ENCODE results near the gene CEACAM8.
"Not testable (repeated sequence)": the region's sequence is repeated elsewhere in the genome, so short reads cannot be mapped to it uniquely, and the experiment has no call there.

CEACAM8 gene

DNA sequence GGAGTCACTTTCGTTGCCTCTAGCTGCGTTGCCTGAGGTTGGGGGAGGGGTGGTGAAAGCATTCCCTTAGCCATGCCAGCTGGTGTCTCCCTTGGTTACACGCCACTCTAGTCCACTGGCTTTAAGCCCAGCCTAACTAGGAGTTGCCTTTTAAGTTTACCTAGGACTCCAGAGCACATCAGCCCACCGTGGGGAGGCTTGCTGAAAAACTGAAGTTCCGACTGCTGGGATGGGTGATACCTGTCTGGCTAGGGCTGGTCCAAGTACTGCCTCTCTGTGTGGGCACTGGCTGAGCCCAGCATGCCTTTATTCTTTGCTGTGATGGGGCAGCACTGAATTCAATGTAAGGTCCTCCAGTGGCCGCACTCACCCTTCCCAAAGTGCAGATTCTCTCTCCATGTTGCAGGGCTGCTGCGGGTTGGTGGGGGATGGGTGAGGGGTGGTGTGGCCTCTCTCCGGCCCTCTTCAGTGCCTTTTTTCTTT is 54.6 kb downstream of the CEACAM8 start:
- DNase-seq, result no peak

DNA sequence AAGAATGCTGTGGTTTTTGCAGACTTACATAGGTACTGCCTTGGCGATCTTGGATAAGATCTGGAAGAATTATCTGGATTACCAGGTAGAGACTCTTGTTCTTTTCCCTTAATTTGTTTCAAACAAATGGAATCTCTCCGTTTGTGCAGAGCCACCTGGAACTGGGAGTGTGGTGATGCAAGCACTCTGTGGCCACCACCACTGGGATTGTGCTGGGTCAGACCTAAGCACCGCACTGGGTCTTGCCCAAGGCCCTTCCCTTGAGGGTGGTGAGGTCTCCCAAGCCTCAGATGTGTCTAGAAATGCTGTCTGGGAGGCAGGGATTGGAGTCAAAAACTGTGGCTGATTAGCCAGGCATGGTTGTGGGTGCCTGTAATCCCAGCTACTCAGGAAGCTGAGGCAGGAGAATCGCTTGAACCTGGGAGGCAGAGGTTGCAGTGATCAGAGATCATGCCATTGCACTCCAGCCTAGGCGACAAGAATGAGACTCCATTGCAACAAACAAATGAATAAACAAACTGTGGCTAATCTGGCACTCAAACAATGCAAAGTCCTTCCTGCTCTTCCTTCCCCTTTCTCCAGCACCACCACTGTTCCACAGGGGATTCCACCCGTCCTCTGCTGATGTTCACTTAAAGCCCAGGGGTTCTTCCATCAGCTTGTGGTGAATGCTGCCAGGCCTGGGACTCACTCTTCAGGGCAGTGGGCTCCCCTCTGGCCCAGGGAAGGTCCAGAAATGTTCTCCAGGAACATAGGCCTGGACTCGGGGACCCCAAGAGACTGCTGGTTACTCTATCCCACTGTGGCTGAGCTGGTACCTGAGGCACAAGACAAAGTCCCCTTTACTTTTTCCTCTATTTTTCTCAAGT is 55.6 kb downstream of the CEACAM8 start:
- no peak for DNase-seq

DNA sequence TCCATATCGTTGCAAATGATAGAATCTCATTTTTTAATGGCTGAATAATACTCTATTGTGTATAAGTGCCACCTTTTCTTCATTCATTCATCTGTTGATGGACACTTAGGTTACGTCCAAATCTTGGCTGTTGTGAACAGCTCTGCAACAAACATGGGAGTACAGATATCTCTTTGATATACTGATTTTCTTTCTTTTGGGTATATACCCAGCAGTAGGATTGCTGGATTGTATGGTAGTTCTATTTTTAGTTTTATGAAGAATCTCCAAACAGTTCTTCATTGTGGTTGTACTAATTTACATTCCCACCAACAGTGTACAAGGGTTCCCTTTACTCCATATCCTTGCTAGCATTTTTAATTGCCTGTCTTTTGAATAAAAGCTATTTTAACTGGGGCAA is 59.4 kb downstream of the CEACAM8 start:
- not testable (repeated sequence) for DNase-seq

DNA sequence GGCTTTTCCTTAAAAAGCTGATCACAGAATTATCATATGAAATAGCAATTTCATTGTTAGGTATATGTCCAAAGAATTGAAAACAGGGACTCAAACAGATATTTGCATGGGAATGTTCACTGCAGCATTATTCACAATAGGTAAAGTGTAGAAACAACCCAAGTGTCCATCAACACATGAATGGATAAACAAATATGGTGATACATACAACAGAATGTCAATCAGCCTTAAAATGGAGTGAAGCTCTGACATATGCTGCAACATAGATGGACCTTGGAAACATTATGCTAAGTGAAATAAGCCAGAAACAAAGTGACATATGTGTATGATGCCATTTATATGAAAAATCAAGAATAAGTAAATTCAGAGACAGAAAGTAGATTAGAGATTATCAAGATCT is 60.3 kb downstream of the CEACAM8 start:
- DNase-seq, result no peak

DNA sequence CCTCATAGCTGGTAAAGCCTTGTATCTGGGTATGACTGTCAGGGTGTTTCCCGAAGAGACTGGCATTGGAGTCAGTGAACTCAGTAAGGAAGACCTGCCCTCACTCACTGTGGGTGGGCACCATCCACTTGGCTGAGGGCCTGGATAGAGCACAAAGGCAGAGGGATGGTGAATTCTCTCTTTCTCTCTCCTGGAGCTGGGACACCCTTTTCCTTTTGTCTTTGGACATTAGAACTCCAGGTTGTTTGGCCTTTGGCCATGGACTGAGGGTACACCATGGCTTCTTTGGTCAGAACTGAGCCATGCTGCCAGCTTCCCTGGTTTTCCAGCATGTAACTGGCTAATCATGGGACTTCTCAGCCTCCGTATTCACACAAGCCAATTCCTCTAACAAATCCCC is 61.8 kb downstream of the CEACAM8 start:
- DNase-seq, result no peak

DNA sequence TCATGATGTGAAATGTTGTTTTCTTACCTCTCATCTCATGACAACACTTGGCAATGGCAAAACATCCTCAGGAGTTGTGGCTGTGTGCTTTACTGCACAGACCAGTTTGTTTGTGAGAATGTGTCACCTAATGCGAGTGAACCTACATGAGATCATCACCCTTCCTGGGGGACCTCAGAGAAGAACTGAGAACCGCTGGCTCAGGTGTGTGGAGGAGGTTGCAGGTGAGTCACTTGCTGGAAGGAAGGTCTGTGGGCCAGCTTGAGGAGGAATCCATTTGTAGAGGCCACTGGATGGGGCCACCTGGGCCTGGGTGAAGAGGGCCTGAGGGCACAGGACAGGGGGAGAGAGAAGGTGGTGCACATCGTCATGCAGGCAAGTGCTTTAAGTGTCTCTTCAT is 63.4 kb downstream of the CEACAM8 start:
- no peak for DNase-seq

Measured in GF-D8 (cell line).